HL-60/S4 treated with phorbol 12-myristate 13-acetate at 8.2 ng/mL for 4 days and 3 days (cell line): ENCODE data around the gene GPR37.

ENCODE experiments used
- in situ Hi-C: fragments of 300-500 bp; cut with MboI; formaldehyde crosslinking; loops from 2 replicates; pipeline ENCODE4 v1.15.0; 2022; ENCODE audit warnings: low sequenced_read_pairs

The GPR37 gene

GRCh38 chr7:124737760-124738300, 27.8 kb downstream of the GPR37 start:
- in situ Hi-C loops = no loop called here

DNA sequence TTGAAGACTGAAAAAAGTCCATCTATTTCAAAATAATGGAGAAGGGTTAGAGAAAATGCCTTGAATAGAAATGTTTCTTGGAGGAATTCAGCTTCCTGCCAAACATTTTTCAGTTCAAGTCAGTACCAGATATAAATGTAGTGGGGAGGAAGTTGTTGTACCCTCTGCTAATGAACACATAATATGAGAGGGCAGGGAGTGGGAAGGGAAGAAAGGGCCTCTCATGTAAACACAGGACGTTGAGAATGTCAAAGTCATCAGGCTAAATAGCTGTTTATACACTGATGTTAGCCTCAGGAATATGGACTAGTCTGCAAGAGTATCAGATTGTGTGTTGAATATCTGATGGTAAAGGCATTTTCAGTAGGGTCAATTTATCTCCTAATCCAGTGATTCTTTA, 37.0 kb downstream of the GPR37 start:
- in situ Hi-C loops = no loop called here

DNA sequence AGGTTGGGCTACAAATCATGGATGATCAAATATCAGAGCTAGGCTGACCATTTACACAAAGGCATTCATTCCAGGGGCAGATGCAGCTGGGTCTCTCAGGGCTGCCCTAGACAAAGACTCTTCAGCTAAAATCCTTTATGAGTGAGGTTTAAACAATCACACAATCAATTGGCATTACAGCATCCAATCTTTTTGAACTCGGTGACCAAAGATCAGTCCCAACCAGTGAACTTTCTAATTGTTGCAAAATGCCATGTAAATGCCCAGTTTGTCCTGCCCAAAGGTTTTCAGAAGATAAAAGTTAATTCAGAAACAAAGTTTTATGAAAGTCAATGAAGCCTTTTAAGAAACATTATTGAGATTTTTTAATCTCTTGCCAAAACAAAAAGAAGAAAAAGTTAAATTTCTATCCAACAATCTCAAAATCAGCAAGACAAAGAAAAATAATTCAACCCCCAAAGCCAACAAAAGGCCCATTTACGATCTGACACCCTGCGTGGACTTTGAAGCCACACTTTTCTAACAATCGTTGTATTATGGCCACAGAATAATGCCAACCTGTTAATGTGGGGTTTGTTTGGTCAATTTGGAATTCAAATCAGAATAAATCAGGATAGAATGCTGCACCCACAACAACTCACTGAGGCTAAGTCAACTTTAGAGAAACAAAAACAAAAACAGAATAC, 40.9 kb downstream of the GPR37 start:
- in situ Hi-C loops = no loop called here

DNA sequence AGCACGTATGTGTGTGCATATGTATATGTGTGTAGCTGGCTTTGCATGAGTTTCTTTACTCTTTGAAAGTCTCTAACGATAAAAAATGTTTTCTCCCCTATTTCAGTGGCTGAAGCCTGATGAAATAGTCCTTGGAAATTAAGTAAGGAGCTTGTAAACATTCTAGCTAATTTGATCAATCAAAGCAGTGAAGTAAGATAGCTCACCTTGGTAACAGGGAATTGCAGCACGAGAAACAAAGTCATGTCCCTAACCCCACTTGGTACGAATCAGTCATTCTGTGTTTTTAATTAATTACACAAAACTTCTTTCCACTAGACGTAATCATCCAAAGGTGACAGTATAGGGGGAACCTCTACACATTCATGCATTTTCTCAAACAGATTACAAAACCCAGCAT, 41.5 kb downstream of the GPR37 start:
- in situ Hi-C loops = no loop called here

- in situ Hi-C loops = no loop called here
These were observed 42.6 kb downstream of the GPR37 start for GRCh38 chr7:124723012-124723411.

DNA sequence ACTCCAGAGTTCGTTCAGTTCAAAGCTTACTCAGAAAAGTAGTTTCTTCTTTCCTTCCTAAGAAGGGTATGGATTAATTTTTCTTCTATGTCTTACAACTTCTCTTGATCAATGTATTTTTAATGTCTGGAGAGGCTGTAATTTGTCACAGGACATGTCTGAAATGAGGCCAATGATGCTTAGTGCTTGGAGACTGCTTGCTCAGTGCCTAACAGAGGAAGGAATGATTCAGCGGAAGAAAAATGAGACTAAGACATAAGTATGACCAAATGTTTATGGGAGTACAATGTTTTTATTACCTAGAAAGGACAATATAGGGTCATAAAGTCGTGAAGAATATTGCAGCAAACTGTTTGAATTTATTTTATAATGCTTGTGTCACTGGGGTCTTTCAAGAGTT, 43.3 kb downstream of the GPR37 start:
- in situ Hi-C loops = no loop called here

DNA sequence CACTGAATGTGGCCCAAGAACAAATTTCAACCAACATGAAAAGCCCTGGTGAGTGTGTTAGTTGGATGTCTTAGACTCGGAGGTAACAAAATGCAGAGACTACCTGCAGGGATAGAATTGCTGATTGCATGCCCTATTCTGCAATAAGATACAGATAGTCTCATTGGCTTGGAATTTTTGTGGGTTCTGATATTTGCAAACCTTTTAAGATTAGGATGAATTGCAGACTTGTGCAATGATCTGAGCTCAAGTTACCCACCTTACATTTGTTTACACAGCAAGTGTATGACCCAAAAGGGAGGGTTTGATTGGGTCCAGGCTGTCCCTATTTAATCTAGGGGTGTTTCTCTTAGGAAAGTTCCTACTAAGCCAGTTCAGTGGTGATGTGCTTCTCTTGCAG, 45.4 kb downstream of the GPR37 start:
- in situ Hi-C loops = no loop called here

GRCh38 chr7:124718032-124718766, 47.4 kb downstream of the GPR37 start:
- in situ Hi-C loops = no loop called here

DNA sequence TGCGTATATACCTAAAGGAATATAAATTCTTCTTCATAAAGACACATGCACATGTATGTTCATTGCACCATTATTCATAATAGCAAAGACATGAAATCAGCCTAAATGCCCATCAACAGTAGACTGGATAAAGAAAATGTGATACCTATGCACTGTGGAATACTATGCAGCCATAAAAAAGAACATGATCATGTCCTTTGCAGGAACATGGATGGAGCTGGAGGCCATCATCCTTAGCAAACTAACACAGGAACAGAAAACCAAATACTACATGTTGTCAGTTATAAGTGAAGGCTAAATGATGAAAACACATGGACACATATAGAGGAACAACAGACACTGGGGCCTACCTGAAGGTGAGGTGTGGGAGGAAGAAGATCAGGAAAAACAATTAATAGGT, 48.7 kb downstream of the GPR37 start:
- in situ Hi-C loops = no loop called here

GRCh38 chr7:124713086-124713485, 52.5 kb downstream of the GPR37 start:
- in situ Hi-C loops = no loop called here

- in situ Hi-C loops = no loop called here
These were observed 53.6 kb downstream of the GPR37 start for GRCh38 chr7:124712017-124712416.

- in situ Hi-C loops = no loop called here
These were observed 63.2 kb downstream of the GPR37 start for GRCh38 chr7:124702385-124702784.

- in situ Hi-C loops = no loop called here
These were observed 63.6 kb downstream of the GPR37 start for GRCh38 chr7:124701955-124702354.

GRCh38 chr7:124700655-124701054, 64.9 kb downstream of the GPR37 start:
- in situ Hi-C loops = no loop called here

- in situ Hi-C loops = no loop called here
These were observed 66.6 kb downstream of the GPR37 start for GRCh38 chr7:124698964-124699363.

- in situ Hi-C loops = no loop called here
These were observed 67.8 kb downstream of the GPR37 start for GRCh38 chr7:124697746-124698145.
